A549 (cell line): Measurements from ENCODE around the gene C3orf49.

Experiments
- BHLHE40 ChIP-seq: IDR thresholded peaks from 2 replicates; pipeline ENCODE4 v1.6.1; 2012; ENCODE audit warnings: low read depth, low read length, inconsistent platforms
- JUNB ChIP-seq: fragments of >200 bp; sonication (Bioruptor Twin); formaldehyde crosslinking; IDR thresholded peaks from 2 replicates; pipeline ENCODE4 v1.6.1; 2016
- KDM1A ChIP-seq: fragments of 200-600 bp; sonication (generic); IDR thresholded peaks from 2 replicates; pipeline ENCODE4 v1.6.1; 2016; ENCODE audit warnings: low read depth, mild to moderate bottlenecking
- POLR2A ChIP-seq: IDR thresholded peaks from 2 replicates; pipeline ENCODE4 v1.6.1; 2012; ENCODE audit warnings: mild to moderate bottlenecking, low read length
- TF ChIP-seq, protein P1 (sequence below): fragments of 450-650 bp; IDR thresholded peaks from 2 replicates; pipeline ENCODE4 v1.6.1; 2014; ENCODE audit warnings: antibody characterized with exemption
- TF ChIP-seq, protein P2 (sequence below): IDR thresholded peaks from 2 replicates; pipeline ENCODE4 v1.6.1; 2012; ENCODE audit warnings: low read depth, borderline replicate concordance
- TF ChIP-seq, protein P3 (sequence below): fragments of 200-600 bp; sonication (generic); IDR thresholded peaks from 2 replicates; pipeline ENCODE4 v1.6.1; 2016; ENCODE audit warnings: antibody characterized with exemption, mild to moderate bottlenecking, moderate library complexity

DNA sequence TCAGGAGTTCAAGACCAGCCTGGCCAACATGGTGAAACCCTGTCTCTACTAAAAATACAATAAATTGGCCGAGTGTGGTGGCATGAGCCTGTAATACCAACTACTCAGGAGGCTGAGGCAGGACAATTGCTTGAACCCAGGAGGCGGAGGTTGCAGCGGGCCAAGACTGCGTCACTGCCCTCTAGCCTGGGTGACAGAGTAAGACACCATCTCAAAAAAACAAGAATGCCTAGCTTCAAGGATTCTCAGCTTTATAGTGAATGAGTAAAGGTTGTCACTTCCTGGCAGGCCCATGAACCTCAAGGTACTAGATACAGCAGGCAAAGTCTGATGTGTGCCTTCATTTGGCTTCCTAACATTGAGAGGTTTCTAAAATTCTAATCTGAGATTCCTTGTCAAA lies 30.1 kb downstream of the C3orf49 start:
- no peak for TF ChIP-seq POLR2A
- TF ChIP-seq, protein P1, sequence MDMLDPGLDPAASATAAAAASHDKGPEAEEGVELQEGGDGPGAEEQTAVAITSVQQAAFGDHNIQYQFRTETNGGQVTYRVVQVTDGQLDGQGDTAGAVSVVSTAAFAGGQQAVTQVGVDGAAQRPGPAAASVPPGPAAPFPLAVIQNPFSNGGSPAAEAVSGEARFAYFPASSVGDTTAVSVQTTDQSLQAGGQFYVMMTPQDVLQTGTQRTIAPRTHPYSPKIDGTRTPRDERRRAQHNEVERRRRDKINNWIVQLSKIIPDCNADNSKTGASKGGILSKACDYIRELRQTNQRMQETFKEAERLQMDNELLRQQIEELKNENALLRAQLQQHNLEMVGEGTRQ: no peak
- TF ChIP-seq JUNB: no peak
- no peak for TF ChIP-seq KDM1A
- TF ChIP-seq, protein P2, sequence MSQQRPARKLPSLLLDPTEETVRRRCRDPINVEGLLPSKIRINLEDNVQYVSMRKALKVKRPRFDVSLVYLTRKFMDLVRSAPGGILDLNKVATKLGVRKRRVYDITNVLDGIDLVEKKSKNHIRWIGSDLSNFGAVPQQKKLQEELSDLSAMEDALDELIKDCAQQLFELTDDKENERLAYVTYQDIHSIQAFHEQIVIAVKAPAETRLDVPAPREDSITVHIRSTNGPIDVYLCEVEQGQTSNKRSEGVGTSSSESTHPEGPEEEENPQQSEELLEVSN: no peak
- TF ChIP-seq BHLHE40: no peak
- TF ChIP-seq, protein P3, sequence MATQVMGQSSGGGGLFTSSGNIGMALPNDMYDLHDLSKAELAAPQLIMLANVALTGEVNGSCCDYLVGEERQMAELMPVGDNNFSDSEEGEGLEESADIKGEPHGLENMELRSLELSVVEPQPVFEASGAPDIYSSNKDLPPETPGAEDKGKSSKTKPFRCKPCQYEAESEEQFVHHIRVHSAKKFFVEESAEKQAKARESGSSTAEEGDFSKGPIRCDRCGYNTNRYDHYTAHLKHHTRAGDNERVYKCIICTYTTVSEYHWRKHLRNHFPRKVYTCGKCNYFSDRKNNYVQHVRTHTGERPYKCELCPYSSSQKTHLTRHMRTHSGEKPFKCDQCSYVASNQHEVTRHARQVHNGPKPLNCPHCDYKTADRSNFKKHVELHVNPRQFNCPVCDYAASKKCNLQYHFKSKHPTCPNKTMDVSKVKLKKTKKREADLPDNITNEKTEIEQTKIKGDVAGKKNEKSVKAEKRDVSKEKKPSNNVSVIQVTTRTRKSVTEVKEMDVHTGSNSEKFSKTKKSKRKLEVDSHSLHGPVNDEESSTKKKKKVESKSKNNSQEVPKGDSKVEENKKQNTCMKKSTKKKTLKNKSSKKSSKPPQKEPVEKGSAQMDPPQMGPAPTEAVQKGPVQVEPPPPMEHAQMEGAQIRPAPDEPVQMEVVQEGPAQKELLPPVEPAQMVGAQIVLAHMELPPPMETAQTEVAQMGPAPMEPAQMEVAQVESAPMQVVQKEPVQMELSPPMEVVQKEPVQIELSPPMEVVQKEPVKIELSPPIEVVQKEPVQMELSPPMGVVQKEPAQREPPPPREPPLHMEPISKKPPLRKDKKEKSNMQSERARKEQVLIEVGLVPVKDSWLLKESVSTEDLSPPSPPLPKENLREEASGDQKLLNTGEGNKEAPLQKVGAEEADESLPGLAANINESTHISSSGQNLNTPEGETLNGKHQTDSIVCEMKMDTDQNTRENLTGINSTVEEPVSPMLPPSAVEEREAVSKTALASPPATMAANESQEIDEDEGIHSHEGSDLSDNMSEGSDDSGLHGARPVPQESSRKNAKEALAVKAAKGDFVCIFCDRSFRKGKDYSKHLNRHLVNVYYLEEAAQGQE: no peak
